PC-3 (cell line): ENCODE data around the gene SHROOM3. TPM values are rescaled to one million over a fixed set of nuclear protein-coding genes. Genes with fewer than 3 reads are reported as not detected.
A peak's percentile ranks its signal among the peaks of the same experiment; 100 is the strongest.

Source experiments
- ATAC-seq: fragments of 200-7000 bp; cut with Tn5 transposase; 2 replicates; pipeline ENCODE4 v1.9.1; 2020; ENCODE audit warnings: mild to moderate bottlenecking, moderate library complexity
- BruUV-seq: library from RNA; stranded (reverse); fragments of 400-500 nt; replicated peaks from 2 replicates; lab custom pipeline; 2021; lab: Mats Ljungman, UMichigan
- CTCF ChIA-PET: fragments of 300-600 bp; sonication (Branson Sonifier 250); formaldehyde crosslinking; loops from one replicate; lab custom pipeline; 2022; ENCODE audit warnings: antibody characterized with exemption; lab: Charles Lee
- POLR2A ChIA-PET: fragments of 300-600 bp; sonication (Branson Sonifier 250); formaldehyde crosslinking; loops from one replicate; lab custom pipeline; 2022; ENCODE audit warnings: antibody characterized with exemption; ENCODE audit not compliant: unreplicated experiment; lab: Charles Lee
- DNase-seq: peaks from one replicate; pipeline ENCODE4 v3.0.0-alpha.2; 2015
- H2AFZ ChIP-seq: fragments of 300-600 bp; sonication (generic); 2 replicates; pipeline ENCODE4 v1.6.0; 2016; ENCODE audit warnings: antibody characterized with exemption, low read length
- H3F3A ChIP-seq: fragments of 300-600 bp; sonication (generic); one replicate; pipeline ENCODE4 v1.6.0; 2017; ENCODE audit warnings: antibody characterized with exemption, low read length, control low read depth, mild to moderate bottlenecking; ENCODE audit not compliant: unreplicated experiment
- H3K27ac ChIP-seq: fragments of 300-600 bp; sonication (generic); 2 replicates; pipeline ENCODE4 v1.5.1; 2016; ENCODE audit warnings: mild to moderate bottlenecking, low read length
- H3K27me3 ChIP-seq: fragments of 300-600 bp; sonication (generic); 2 replicates; pipeline ENCODE4 v1.6.1; 2016; ENCODE audit warnings: low read length, mixed read lengths
- H3K36me3 ChIP-seq: fragments of 300-600 bp; sonication (generic); 2 replicates; pipeline ENCODE4 v1.6.1; 2016; ENCODE audit warnings: low read depth, mixed run types, low read length, mixed read lengths
- H3K4me1 ChIP-seq: fragments of 300-600 bp; sonication (generic); 2 replicates; pipeline ENCODE4 v1.5.1; 2016; ENCODE audit warnings: low read length; ENCODE audit not compliant: insufficient read depth
- H3K4me2 ChIP-seq: fragments of 300-600 bp; sonication (generic); 2 replicates; pipeline ENCODE4 v1.6.0; 2016; ENCODE audit warnings: low read length
- H3K4me3 ChIP-seq: fragments of 300-600 bp; sonication (generic); 2 replicates; pipeline ENCODE4 v1.5.1; 2016; ENCODE audit warnings: mild to moderate bottlenecking, low read length, mixed read lengths
- H3K79me2 ChIP-seq: fragments of 300-600 bp; sonication (generic); 2 replicates; pipeline ENCODE4 v1.6.1; 2017; ENCODE audit warnings: low read length, mixed read lengths
- H3K9ac ChIP-seq: fragments of 300-600 bp; sonication (generic); 2 replicates; pipeline ENCODE4 v1.6.0; 2016; ENCODE audit warnings: mild to moderate bottlenecking, low read length
- H3K9me2 ChIP-seq: fragments of 300-600 bp; sonication (generic); replicated peaks from 2 replicates; pipeline ENCODE4 v1.6.1; 2016; ENCODE audit warnings: mixed run types, low read length, mixed read lengths
- H3K9me3 ChIP-seq: fragments of 300-600 bp; sonication (generic); 2 replicates; pipeline ENCODE4 v1.6.1; 2016; ENCODE audit warnings: low read length, mixed read lengths
- H4K20me1 ChIP-seq: fragments of 300-600 bp; sonication (generic); 2 replicates; pipeline ENCODE4 v1.6.1; 2016; ENCODE audit warnings: low read length, mixed read lengths
- EZH2 ChIP-seq: fragments of 300-600 bp; sonication (generic); IDR thresholded peaks from one replicate; pipeline ENCODE4 v1.6.1; 2017; ENCODE audit warnings: antibody characterized with exemption, mild to moderate bottlenecking, low read length; ENCODE audit not compliant: unreplicated experiment
- EZH2phosphoT487 ChIP-seq: fragments of 300-600 bp; sonication (generic); IDR thresholded peaks from 2 replicates; pipeline ENCODE4 v1.6.1; 2018; ENCODE audit warnings: mild to moderate bottlenecking, antibody characterized with exemption, low read length, borderline replicate concordance
- intact Hi-C: fragments of 100-400 bp; cut with micrococcal nuclease; formaldehyde crosslinking; loops from 2 replicates; pipeline ENCODE4 v1.9.0; 2023
- total RNA-seq: library from RNA; depleted of rRNA; stranded (reverse); fragments of >200 nt; gene quantifications from 2 replicates; pipeline ENCODE4 v1.2.3, GENCODE V29; 2014
- TF ChIP-seq, protein P1 (sequence below): fragments of 300-600 bp; sonication (generic); conservative IDR thresholded peaks from 2 replicates; pipeline ENCODE4 v1.5.1; 2017; ENCODE audit warnings: antibody characterized with exemption, low read depth, mild to moderate bottlenecking, low read length

The SHROOM3 gene
- total RNA-seq, 1 experiment from 2014 or later: 27.8 TPM

DNA sequence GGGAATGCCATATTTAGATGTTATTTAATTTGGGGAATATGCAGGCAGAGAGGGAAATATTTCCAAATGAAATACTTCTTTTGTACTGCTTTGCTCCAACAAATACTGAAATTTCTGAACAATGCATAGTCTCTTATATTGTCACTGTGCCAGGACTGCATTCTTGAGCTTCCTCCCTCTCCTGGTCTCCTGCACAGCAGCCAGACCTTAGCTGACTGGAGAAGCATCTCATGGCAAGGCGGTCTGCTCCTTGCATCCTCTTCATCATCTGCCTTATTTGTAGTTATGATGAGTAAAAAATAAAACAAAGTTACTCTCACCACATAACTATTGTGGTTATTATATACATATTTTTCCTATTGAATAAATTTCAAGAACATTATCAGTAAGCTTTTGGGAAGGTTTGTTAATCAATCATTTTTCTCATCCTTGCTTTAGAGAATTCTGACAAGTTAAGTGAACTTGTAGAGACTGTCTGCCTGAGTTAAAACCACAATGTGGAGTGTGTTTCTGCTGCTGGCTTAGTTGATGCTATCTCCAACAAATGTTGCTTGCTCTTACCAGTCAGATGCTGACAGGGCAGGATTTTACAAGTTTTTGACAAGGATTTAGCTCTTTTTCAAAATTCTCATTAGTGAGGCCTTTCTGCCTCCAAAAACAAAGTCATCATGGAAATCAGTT is 309.4 kb downstream of the SHROOM3 start:
- DNase-seq (peak; percentile 28), ATAC-seq (no peak)
- Histone ChIP-seq H3K9me2 (no peaks in the 10 kb centered on the region), H2AFZ (no peak overlapping the region), H3K36me3 (0 out of 2 replicates have a peak, but pooled peaks cover under 1% of the 10 kb centered on the region), H3K4me3 (no peak overlapping the region), H3K9ac (no peak overlapping the region), H3K4me1 (peaks cover 12% of the 10 kb centered on the region), H3F3A (no peaks in the 10 kb centered on the region), H3K9me3 (no peaks in the 10 kb centered on the region), H4K20me1 (no peaks in the 10 kb centered on the region), H3K27ac (no peak overlapping the region), H3K79me2 (0 out of 2 replicates have a peak, but pooled peaks cover 4% of the 10 kb centered on the region), H3K4me2 (no peak overlapping the region), H3K27me3 (no peaks in the 10 kb centered on the region)
- CTCF ChIA-PET: interaction anchor here (0.5 kb wide), 1 partner anchor 21 kb away, joined by 4 read pairs; no protein-coding TSS in a partner anchor
- TF ChIP-seq, protein P1, sequence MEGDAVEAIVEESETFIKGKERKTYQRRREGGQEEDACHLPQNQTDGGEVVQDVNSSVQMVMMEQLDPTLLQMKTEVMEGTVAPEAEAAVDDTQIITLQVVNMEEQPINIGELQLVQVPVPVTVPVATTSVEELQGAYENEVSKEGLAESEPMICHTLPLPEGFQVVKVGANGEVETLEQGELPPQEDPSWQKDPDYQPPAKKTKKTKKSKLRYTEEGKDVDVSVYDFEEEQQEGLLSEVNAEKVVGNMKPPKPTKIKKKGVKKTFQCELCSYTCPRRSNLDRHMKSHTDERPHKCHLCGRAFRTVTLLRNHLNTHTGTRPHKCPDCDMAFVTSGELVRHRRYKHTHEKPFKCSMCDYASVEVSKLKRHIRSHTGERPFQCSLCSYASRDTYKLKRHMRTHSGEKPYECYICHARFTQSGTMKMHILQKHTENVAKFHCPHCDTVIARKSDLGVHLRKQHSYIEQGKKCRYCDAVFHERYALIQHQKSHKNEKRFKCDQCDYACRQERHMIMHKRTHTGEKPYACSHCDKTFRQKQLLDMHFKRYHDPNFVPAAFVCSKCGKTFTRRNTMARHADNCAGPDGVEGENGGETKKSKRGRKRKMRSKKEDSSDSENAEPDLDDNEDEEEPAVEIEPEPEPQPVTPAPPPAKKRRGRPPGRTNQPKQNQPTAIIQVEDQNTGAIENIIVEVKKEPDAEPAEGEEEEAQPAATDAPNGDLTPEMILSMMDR: no peak
- TF ChIP-seq EZH2phosphoT487: no peak
- TF ChIP-seq EZH2: no peak
- BruUV-seq: no TSS peak
- intact Hi-C loops: no loop called here
- POLR2A ChIA-PET: no interaction called here

DNA sequence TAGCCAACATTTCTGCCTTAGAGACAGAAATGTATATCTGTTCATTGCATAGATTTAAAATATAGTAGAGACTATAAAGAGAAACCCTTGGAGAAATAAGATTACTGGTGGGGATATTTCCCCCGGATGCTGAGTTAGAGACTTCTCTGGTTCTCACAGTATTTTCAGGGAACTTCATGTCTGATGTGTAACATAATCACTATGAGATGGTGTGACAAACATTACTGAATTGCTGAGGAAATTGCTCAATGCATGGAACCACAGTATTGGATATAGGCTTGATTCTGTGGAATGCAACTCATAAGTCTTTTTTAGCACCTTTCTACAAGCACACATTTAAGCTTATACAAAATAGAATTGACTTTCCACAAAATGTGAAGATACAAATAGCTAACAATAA is 310.2 kb downstream of the SHROOM3 start:
- DNase-seq (no peak), ATAC-seq (no peak)
- POLR2A ChIA-PET: no interaction called here
- Histone ChIP-seq H3K9me3 (no peaks in the 10 kb centered on the region), H4K20me1 (no peaks in the 10 kb centered on the region), H3K9ac (no peak overlapping the region), H3K4me1 (peaks cover 12% of the 10 kb centered on the region), H3K79me2 (0 out of 2 replicates have a peak, but pooled peaks cover 4% of the 10 kb centered on the region), H3K36me3 (0 out of 2 replicates have a peak, but pooled peaks cover 3% of the 10 kb centered on the region), H3F3A (no peaks in the 10 kb centered on the region), H3K27ac (no peak overlapping the region), H2AFZ (no peak overlapping the region), H3K4me3 (no peak overlapping the region), H3K27me3 (no peaks in the 10 kb centered on the region), H3K9me2 (no peaks in the 10 kb centered on the region), H3K4me2 (no peak overlapping the region)
- no TSS peak for BruUV-seq
- intact Hi-C loops: loop anchor here (5.0 kb wide), 1 partner anchor 313 kb away; no protein-coding TSS in a partner anchor
- TF ChIP-seq EZH2 (no peak), EZH2phosphoT487 (no peak)
- TF ChIP-seq, protein P1: no peak
- CTCF ChIA-PET: no interaction called here

DNA sequence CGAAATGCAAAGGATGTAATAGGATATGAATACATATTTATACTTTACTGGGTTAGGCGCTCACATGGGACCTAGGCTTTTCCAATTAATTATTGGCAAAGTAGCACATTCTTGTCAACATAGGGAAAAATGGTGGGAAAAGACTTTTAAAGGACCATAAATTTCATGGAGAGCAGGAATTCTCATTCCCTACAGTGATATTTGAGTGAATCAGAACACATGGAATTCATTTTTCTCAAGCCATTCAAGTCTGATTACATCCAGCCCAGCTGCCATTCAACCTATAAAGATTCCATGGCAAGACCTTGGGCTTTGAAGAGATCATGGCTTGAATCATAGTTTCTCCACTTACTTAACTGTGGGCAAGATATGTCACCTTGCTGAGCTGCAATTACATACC is 312.5 kb downstream of the SHROOM3 start:
- H3K36me3 ChIP-seq: peaks cover 9% of the 10 kb centered on the region; the same call in 1 of the 2 replicates
- peaks cover 14% of the 10 kb centered on the region for H3K4me1 ChIP-seq
- no peaks in the 10 kb centered on the region for H3K9me2 ChIP-seq
- ChIA-PET CTCF (no interaction called here), POLR2A (no interaction called here)
- intact Hi-C loops: loop anchor here (5.0 kb wide), 1 partner anchor 315 kb away; no protein-coding TSS in a partner anchor
- H4K20me1 ChIP-seq: no peaks in the 10 kb centered on the region
- TF ChIP-seq EZH2phosphoT487: no peak
- no peak for TF ChIP-seq EZH2
- TF ChIP-seq, protein P1: no peak
- no peak overlapping the region for H3K9ac ChIP-seq
- H3K9me3 ChIP-seq: no peaks in the 10 kb centered on the region
- DNase-seq: no peak
- no peak overlapping the region for H2AFZ ChIP-seq
- no peak overlapping the region for H3K27ac ChIP-seq
- H3F3A ChIP-seq: no peaks in the 10 kb centered on the region
- no peak overlapping the region for H3K4me2 ChIP-seq
- no TSS peak for BruUV-seq
- H3K4me3 ChIP-seq: no peak overlapping the region
- no peak for ATAC-seq
- 0 out of 2 replicates have a peak, but pooled peaks cover 4% of the 10 kb centered on the region for H3K79me2 ChIP-seq
- H3K27me3 ChIP-seq: no peaks in the 10 kb centered on the region
